HG03025 (cell line): ENCODE data around the gene PRPS1.
A peak's percentile ranks its signal among the peaks of the same experiment; 100 is the strongest.
"Not testable (repeated sequence)": the region's sequence is repeated elsewhere in the genome, so short reads cannot be mapped to it uniquely, and the experiment has no call there.

Experiments used
- ATAC-seq: cut with Tn5 transposase; IDR thresholded peaks from one replicate; pipeline ENCODE4 v1.9.1; 2021; ENCODE audit warnings: mild to moderate bottlenecking, moderate library complexity; ENCODE audit not compliant: unreplicated experiment, low FRiP score

Gene PRPS1

GRCh38 chrX:107627838-107628661, at the start of gene PRPS1:
PRPS1 (plus strand) TSS chrX:107628510; CDS start chrX:107628629, 119 bp downstream.
- peak; percentile 100 for ATAC-seq

- no peak for ATAC-seq
Observed at GRCh38 chrX:107579956-107580355, 48.4 kb upstream of the PRPS1 start.

- no peak for ATAC-seq
Observed at GRCh38 chrX:107581923-107582322, 46.4 kb upstream of the PRPS1 start.

- ATAC-seq, result no peak
Observed at GRCh38 chrX:107589243-107589642, 39.1 kb upstream of the PRPS1 start.

- no peak for ATAC-seq
Observed at GRCh38 chrX:107596651-107597050, 31.7 kb upstream of the PRPS1 start.

GRCh38 chrX:107597264-107597663, 31.0 kb upstream of the PRPS1 start:
- ATAC-seq, result no peak

- ATAC-seq, result no peak
Observed at GRCh38 chrX:107597791-107598190, 30.5 kb upstream of the PRPS1 start.

GRCh38 chrX:107599450-107599861, 28.9 kb upstream of the PRPS1 start:
- no peak for ATAC-seq

- no peak for ATAC-seq
Observed at GRCh38 chrX:107600366-107600765, 27.9 kb upstream of the PRPS1 start.

GRCh38 chrX:107601326-107601725, 27.0 kb upstream of the PRPS1 start:
- ATAC-seq, result no peak

GRCh38 chrX:107601759-107602158, 26.6 kb upstream of the PRPS1 start:
- no peak for ATAC-seq

GRCh38 chrX:107602694-107603239, 25.5 kb upstream of the PRPS1 start:
- ATAC-seq, result no peak

GRCh38 chrX:107603429-107604159, 24.7 kb upstream of the PRPS1 start:
- ATAC-seq, result no peak

- not testable (repeated sequence) for ATAC-seq
Observed at GRCh38 chrX:107609061-107609460, 19.2 kb upstream of the PRPS1 start.

- ATAC-seq, result no peak
Observed at GRCh38 chrX:107610667-107611066, 17.6 kb upstream of the PRPS1 start.

GRCh38 chrX:107619885-107620322, 8.4 kb upstream of the PRPS1 start:
- ATAC-seq, result no peak

- no peak for ATAC-seq
Observed at GRCh38 chrX:107624893-107625292, 3.4 kb upstream of the PRPS1 start.

- ATAC-seq, result no peak
Observed at GRCh38 chrX:107625739-107626138, 2.6 kb upstream of the PRPS1 start.

GRCh38 chrX:107626481-107626880, 1.8 kb upstream of the PRPS1 start:
- no peak for ATAC-seq

- ATAC-seq, result no peak
Observed at GRCh38 chrX:107626916-107627315, 1.4 kb upstream of the PRPS1 start.
